ENCODE results near the gene PSMC3IP.

DNA sequence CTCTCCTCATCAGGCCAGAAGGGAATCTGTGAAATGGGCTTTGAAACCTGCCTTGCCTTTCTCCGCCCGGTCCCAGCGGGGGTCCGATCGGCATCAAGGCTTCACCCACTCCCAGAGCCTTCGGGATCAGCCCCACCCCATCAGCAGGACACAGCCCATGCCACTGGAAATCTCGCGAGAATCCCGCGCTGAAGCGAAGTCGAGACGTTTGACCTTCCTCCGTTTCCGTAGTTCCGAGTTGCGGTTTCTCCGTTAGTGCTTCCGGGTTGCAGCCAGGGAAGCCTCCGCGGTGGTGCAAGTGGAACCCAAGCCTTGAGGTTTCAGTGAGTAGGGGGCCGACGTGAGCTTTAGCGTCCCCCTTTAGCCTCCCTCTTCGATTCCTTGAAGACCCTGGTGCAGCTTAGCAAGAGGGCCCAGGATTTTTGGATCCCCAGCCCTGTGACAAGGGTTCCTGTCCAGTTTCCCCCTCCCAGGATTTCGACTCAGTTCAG, 15.6 kb downstream of the PSMC3IP start, which contains the start of gene COASY:
- TF ChIP-seq, protein P1, sequence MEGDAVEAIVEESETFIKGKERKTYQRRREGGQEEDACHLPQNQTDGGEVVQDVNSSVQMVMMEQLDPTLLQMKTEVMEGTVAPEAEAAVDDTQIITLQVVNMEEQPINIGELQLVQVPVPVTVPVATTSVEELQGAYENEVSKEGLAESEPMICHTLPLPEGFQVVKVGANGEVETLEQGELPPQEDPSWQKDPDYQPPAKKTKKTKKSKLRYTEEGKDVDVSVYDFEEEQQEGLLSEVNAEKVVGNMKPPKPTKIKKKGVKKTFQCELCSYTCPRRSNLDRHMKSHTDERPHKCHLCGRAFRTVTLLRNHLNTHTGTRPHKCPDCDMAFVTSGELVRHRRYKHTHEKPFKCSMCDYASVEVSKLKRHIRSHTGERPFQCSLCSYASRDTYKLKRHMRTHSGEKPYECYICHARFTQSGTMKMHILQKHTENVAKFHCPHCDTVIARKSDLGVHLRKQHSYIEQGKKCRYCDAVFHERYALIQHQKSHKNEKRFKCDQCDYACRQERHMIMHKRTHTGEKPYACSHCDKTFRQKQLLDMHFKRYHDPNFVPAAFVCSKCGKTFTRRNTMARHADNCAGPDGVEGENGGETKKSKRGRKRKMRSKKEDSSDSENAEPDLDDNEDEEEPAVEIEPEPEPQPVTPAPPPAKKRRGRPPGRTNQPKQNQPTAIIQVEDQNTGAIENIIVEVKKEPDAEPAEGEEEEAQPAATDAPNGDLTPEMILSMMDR (IDR thresholded peaks at IDR 0.05) = no peak
- TF ChIP-seq, protein P2, sequence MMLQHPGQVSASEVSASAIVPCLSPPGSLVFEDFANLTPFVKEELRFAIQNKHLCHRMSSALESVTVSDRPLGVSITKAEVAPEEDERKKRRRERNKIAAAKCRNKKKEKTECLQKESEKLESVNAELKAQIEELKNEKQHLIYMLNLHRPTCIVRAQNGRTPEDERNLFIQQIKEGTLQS (CRISPR knock-in tag; conservative IDR thresholded peaks at IDR 0.05) = no peak
- TF ChIP-seq, protein P3, sequence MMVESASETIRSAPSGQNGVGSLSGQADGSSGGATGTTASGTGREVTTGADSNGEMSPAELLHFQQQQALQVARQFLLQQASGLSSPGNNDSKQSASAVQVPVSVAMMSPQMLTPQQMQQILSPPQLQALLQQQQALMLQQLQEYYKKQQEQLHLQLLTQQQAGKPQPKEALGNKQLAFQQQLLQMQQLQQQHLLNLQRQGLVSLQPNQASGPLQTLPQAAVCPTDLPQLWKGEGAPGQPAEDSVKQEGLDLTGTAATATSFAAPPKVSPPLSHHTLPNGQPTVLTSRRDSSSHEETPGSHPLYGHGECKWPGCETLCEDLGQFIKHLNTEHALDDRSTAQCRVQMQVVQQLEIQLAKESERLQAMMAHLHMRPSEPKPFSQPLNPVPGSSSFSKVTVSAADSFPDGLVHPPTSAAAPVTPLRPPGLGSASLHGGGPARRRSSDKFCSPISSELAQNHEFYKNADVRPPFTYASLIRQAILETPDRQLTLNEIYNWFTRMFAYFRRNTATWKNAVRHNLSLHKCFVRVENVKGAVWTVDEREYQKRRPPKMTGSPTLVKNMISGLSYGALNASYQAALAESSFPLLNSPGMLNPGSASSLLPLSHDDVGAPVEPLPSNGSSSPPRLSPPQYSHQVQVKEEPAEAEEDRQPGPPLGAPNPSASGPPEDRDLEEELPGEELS (CRISPR knock-in tag; IDR thresholded peaks at IDR 0.05) = no peak

Measured in WTC11 (cell line).